Fibroblast of villous mesenchyme (primary cell): ENCODE results near the gene MDP1. TPM values are rescaled to one million over a fixed set of nuclear protein-coding genes. Genes with fewer than 3 reads are reported as not detected.

ENCODE experiments used
- DNase-seq: peaks from one replicate; pipeline ENCODE4 v3.0.0-alpha.2; 2010; ENCODE audit warnings: low read depth
- H3K4me3 ChIP-seq: 2 replicates; pipeline ENCODE4 v1.5.1; 2011; ENCODE audit warnings: low read depth, mild to moderate bottlenecking, low read length
- total RNA-seq: library from RNA; depleted of rRNA; stranded (reverse); fragments of >200 nt; gene quantifications from 2 replicates; pipeline ENCODE4 v1.2.3, GENCODE V29; 2012
- TF ChIP-seq, protein P1 (sequence below): IDR thresholded peaks from 2 replicates; pipeline ENCODE4 v1.5.1; 2012; ENCODE audit warnings: low read depth, mild to moderate bottlenecking, low read length; ENCODE audit not compliant: insufficient read depth

MDP1 gene
- total RNA-seq, 1 donor = 8.6 TPM

DNA sequence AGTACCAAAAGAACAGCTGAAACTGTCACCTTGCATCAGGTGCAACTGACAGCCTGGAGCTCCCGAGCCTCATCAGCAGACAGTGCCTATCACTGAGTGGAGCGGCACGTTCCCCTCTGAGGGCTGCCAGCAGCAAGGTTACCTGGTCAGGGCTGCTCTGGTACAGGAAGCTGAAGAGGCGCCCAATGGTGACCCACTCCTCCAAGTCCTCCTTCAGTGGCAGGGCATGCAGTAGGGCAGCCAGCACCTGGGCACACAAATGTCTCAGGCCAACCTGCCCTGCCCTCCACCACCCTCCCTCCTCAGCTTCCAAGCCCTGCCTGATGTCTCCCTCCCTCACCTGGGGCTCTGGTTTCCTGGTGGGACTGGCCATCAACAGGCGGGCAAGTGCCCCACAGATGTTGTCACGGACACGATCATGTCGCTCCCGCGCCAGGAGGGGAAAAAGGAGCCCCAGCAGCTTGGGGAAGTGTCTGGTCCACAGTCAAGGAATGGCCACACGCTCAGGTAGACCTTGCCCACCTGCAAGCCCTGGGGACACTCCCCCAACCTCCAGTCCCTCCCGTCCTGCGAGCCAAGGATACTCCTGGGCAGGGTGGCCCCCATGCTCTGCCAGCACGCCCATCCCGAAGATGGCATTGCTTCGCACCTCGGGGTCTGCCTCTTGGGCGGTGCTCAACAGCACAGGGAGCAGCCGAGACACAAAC, 34.3 kb downstream of the MDP1 start:
- no peak overlapping the region for H3K4me3 ChIP-seq
- no peak for DNase-seq
- TF ChIP-seq, protein P1, sequence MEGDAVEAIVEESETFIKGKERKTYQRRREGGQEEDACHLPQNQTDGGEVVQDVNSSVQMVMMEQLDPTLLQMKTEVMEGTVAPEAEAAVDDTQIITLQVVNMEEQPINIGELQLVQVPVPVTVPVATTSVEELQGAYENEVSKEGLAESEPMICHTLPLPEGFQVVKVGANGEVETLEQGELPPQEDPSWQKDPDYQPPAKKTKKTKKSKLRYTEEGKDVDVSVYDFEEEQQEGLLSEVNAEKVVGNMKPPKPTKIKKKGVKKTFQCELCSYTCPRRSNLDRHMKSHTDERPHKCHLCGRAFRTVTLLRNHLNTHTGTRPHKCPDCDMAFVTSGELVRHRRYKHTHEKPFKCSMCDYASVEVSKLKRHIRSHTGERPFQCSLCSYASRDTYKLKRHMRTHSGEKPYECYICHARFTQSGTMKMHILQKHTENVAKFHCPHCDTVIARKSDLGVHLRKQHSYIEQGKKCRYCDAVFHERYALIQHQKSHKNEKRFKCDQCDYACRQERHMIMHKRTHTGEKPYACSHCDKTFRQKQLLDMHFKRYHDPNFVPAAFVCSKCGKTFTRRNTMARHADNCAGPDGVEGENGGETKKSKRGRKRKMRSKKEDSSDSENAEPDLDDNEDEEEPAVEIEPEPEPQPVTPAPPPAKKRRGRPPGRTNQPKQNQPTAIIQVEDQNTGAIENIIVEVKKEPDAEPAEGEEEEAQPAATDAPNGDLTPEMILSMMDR = no peak

DNA sequence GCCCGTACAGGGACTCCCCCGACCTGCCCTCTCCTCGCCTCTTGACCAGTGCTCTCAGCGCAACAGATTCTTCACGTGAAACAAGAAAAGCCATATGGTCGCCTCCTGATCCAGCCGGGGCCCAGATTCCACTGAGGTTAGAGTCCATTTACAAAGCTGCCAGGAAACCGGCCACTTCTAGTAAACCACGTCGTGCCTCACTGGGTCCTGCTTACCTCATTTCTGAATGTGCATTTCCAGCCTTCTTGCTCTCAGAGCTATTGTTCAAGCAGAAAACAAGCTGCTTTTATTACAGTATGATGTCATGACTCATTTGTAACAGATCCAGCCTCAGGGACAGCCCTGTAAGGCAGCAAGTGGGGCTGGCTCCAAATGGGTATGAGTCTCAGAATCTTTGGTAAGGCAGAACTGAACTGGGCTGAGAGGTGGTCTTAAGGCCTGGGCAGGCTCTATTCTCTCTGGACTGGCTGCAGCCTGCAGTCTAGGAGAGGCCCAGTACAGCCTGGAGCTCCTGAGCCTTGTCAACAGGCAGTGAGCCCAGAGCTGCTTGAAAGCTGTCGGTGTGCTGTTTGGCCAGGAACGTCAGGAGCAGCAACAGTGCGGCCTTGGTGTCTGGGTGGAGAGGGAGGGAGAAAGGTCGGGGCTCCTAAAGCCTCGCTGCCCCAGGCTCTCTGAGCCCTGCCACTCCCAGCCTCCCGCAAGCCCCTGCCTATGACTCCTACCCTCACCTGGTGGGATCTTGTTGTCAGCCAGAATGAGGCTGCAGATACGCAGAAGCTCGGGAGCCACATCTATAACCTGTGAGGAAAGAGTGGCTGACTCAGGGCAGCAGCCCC, 35.7 kb downstream of the MDP1 start:
- peak; percentile 80 for DNase-seq
- TF ChIP-seq, protein P1 = no peak
- H3K4me3 ChIP-seq = no peak overlapping the region

DNA sequence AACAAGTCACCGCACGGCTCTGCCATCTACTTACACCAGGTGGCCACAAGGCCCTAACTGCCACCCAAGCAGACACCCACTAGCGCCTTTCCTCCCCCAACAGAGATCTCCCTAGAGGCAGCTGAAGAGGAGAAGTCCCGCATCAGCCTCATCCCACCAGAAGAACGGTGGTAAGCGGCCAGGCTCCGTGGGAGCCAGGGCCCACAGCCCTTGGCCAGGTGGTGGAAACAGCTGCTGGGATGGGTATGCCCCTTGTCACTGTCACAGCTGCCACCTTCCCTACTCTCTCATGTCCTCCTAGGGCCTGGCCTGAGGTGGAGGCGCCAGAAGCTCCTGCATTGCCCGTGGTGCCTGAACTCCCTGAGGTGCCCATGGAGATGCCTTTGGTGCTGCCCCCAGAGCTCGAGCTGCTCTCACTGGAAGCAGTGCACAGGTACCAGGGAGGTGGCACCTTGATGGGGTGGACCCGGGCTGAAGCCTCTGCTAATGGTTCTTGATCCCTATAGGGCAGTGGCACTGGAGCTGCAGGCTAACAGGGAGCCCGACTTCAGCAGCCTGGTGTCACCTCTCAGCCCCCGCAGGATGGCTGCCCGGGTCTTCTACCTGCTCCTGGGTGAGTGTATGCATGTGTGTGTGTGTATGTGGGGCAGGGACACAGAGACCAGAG, 36.4 kb downstream of the MDP1 start:
- no peak overlapping the region for H3K4me3 ChIP-seq
- no peak for DNase-seq

DNA sequence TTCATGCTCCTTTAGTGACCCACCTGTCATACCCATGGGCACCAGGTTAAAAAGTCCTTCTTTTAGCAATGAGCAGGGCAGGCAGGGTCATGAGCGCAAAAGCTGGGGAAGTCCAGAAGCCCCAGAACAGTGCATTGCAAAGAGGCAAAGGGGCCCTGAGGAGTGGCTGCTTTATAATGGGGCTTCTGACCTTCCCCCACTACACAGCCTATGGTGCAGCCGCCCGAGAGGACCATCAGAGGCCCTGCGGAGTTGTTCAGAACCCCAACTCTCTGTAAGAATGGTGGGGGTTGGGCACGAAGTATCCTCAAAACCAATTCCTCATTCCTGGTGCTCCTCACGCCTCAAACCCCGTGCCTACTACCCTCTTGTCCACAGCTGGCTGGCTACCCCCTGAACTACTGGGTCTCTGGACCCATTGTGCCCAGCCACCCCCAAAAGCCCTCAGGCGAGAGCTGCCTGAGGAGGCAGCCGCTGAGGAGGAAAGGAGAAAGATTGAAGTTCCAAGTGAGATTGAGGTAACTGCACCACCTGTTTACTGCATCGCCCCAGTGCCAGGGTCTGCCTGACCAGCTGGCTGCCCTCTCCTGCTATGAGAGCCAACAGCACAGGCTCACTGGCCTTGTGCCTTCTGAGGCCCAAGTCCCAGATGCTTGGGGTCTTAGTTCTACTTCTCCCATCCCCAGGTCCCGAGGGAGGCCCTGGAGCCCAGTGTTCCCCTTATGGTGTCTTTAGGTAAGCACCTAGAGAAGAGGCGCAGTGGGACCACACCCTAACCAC, 37.3 kb downstream of the MDP1 start:
- no peak for DNase-seq
- TF ChIP-seq, protein P1 = no peak
- no peak overlapping the region for H3K4me3 ChIP-seq

More for the DNA sequence above, 36.4 kb downstream of the MDP1 start:
- TF ChIP-seq, protein P1 = no peak

DNA sequence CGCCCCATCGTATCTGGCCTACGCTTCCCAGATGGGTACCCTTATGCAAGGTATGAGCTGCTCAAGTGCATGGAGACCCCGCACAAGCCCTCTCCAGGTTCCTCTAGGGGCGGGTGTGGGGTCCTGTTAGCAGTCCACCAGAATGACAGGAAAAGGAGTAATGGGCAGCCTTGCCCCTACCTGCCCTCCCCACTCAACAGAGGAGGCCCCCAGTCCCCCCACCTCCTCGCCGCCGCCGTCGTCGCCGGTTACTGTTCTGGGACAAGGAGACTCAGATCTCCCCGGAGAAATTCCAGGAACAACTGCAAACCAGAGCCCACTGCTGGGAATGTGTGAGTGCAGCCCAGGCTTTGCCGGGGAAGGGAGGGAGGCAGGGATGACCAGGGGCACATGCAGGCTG, 38.0 kb downstream of the MDP1 start:
- TF ChIP-seq, protein P1 = no peak
- H3K4me3 ChIP-seq = no peak overlapping the region
- DNase-seq = no peak
